Epidermal melanocyte (primary cell): ENCODE results near the gene C22orf39.

Experiments
- DNase-seq: peaks from one replicate; pipeline ENCODE4 v3.0.0; 2011; ENCODE audit warnings: low spot score; ENCODE audit not compliant: insufficient read length

The C22orf39 gene

GRCh38 chr22:19447330-19448075 lies at the start of gene C22orf39:
TSS of gene C22orf39 (minus strand) at chr22:19447711. CDS start at chr22:19447688, 23 bp downstream.
- DNase-seq: peak; percentile 97

GRCh38 chr22:19497245-19497644 lies 49.7 kb upstream of the C22orf39 start:
- no peak for DNase-seq

- no peak for DNase-seq
These were observed 48.8 kb upstream of the C22orf39 start for GRCh38 chr22:19496324-19496630.

- no peak for DNase-seq
These were observed 48.2 kb upstream of the C22orf39 start for GRCh38 chr22:19495562-19496323.

- DNase-seq: no peak
These were observed 47.2 kb upstream of the C22orf39 start for GRCh38 chr22:19494676-19495173.

GRCh38 chr22:19494001-19494560 lies 46.6 kb upstream of the C22orf39 start:
- DNase-seq: no peak

- no peak for DNase-seq
These were observed 45.1 kb upstream of the C22orf39 start for GRCh38 chr22:19492504-19493174.

GRCh38 chr22:19490628-19491230 lies 43.2 kb upstream of the C22orf39 start:
- no peak for DNase-seq

GRCh38 chr22:19488884-19489843 lies 41.7 kb upstream of the C22orf39 start:
- peak; percentile 42 for DNase-seq

GRCh38 chr22:19488285-19488684 lies 40.8 kb upstream of the C22orf39 start:
- DNase-seq: no peak

- no peak for DNase-seq
These were observed 36.2 kb upstream of the C22orf39 start for GRCh38 chr22:19483481-19484244.

GRCh38 chr22:19482297-19482696 lies 34.8 kb upstream of the C22orf39 start:
- no peak for DNase-seq

GRCh38 chr22:19480789-19481188 lies 33.3 kb upstream of the C22orf39 start:
- no peak for DNase-seq

GRCh38 chr22:19480173-19480568 lies 32.7 kb upstream of the C22orf39 start:
- no peak for DNase-seq

GRCh38 chr22:19479355-19480172 lies 32.1 kb upstream of the C22orf39 start, which contains the start of gene CDC45:
TSS of gene CDC45 (plus strand) at chr22:19479920. CDS start at chr22:19479969, 49 bp downstream.
- DNase-seq: peak; percentile 97

- DNase-seq: peak; percentile 79
These were observed 31.4 kb upstream of the C22orf39 start, which contains the start of gene UFD1 for GRCh38 chr22:19478901-19479354. TSS of gene UFD1 (minus strand) at chr22:19479193. CDS start at chr22:19479085, 108 bp downstream.

GRCh38 chr22:19478045-19478900 lies 30.8 kb upstream of the C22orf39 start:
- no peak for DNase-seq
